Left forelimb (tissue), 1 donor: ENCODE measurements around the gene AFF3.
"Not testable (repeated sequence)": the region's sequence is repeated elsewhere in the genome, so short reads cannot be mapped to it uniquely, and the experiment has no call there.

Experiments used
- DNase-seq: peaks from one replicate; pipeline ENCODE4 v3.0.0-alpha.2; 2018; ENCODE audit warnings: low spot score

Gene AFF3

DNA sequence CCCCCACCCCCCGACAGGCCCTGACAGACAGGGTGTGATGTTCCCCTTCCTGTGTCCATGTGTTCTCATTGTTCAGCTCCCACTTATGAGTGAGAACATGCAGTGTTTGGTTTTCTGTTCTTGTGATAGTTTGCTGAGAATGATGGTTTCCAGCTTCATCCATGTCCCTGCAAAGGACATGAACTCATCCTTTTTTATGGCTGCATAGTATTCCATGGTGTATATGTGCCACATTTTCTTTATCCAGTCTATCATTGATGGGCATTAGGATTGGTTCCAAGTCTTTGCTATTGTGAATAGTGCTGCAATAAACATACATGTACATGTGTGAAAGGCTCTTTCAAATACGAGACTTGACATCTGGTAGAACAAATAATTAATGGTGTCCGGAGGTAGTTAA, 208.9 kb downstream of the AFF3 start:
- not testable (repeated sequence) for DNase-seq

DNA sequence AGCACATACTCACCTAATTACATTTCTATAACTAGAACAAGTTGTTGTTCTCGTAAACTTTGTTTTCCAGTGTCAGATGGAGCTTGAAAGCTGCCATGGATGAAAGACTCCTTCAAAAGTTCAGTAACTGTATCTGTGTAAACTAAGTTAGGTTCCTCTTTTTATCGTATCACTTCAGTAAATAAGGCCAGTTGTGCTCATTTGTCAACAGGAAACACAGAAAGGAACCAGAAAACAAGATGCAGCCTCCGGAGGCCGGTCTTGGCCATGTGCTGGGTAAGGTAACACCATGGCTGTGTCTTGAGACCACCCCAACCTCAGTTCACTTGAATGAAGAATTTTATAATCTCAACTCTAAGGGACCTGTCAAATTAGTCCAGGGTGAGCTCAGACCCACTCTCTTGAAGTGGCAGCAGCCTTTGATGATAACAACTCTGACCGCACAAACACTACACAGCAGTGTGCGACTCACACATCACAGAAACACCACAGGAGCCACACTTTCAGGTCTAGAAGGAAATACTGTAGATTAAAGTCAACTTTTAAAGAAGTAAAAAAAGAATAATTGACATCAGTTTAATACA, 213.8 kb downstream of the AFF3 start:
- DNase-seq: no peak

DNA sequence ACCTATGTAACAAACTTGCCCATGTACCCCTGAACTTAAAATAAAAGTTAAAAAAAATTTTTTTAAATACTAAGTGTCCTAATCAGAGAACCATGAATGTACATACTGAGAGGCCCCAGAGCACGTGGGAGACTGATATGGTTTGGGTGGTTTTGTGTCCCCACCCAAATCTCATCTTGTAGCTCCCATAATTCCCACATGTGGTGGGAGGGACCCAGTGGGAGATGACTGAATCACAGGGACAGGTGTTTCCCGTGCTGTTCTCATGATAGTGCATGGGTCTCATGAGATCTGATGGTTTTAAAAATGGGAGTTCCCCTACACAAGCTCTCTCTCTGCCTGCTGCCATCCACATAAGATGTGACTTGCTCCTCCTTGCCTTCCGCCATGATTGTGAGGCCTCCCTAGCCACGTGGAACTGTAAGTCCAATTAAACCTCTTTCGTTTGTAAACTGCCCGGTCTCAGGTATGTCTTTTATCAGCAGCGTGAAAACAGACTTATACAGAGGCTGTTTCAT, 214.6 kb downstream of the AFF3 start:
- DNase-seq: not testable (repeated sequence)

DNA sequence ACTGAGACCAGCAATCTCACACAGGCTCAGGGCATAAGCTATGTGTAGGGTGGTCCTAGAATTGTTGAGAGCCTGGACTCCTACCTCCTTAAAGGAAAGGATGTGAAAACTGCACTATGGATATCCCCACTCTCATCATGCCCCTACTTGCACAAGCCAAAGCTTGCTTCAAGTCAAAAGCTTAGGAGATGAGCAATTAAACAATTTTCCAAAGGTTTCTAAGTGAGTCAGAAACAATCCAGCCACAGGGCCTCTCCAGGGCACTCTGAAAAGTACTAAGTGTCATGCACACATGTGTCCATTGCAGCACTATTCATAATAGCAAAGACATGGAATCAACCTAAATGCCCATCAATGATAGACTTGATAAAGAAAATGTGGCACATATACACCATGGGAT, 215.4 kb downstream of the AFF3 start:
- no peak for DNase-seq

DNA sequence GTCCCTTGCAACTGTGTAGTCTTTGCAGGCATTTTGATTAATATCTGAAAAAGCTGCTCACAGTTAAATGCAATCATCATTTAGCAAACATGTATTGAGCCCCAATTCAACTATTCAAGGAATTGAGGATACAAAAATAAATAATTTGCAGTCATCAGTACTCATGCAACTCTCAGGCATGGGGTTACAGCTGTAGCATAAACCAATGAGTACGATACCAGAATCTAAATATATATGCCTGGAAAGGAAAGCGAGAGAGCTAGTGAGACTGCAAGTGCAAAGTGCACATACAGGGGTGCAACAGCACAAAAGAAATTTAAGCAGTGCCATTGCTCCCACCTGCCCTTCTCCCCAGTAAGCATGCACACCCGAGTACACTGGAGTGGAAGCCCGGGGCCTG, 216.4 kb downstream of the AFF3 start:
- no peak for DNase-seq

DNA sequence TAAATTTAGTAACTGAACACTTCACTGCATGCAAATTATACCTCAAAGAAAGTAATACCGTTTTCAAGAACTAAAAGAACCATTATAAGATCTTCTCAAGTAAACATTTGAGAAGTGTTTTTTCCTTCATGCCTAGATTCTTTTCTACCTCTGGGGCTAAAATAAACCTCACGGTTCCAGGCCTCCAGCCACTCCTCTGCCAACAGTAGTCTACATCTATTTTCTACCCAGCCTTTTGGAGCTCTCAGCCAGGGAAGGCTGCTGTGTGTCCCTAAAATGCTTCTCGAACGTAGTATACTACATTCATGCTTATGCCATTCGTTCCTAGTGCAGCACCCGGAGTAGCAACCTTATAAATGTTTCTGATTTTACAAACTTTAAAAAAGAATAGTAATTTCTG, 219.7 kb downstream of the AFF3 start:
- DNase-seq: no peak

DNA sequence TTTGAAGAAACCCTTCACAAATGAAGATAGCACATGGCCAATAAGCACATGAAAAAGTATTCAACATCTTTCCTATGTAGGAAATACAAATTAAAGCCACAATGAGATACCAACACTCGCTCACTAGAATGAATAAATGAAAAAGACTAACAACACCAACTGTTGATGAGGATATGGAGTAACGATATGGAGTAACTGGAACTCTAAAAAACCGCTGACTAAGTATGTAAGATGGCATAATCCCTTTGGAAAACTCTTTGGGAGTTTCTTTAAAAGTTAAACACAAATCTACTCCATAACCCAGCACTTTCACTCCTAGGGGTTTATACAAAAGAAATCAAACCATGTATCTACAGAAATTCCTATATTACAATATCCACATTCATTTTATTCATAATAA, 220.5 kb downstream of the AFF3 start:
- no peak for DNase-seq

DNA sequence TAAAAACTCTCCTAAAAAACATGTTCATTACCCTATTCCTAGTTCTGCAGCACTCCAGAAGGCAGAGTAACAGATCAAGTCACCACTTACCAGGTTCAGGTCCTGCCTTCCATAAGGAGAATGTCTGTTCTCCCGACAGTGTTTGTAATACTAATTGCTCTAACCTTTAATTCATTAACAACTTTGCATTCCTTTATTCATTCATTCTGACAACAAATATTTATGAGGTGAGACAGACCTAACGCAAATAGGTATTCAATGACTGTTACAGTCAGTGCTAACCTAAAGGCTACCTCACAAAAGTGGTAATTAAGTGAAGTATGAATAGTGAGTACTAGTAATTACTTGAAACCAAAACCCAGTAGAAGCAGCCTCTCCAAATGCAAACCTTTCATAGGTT, 224.0 kb downstream of the AFF3 start:
- DNase-seq: no peak

DNA sequence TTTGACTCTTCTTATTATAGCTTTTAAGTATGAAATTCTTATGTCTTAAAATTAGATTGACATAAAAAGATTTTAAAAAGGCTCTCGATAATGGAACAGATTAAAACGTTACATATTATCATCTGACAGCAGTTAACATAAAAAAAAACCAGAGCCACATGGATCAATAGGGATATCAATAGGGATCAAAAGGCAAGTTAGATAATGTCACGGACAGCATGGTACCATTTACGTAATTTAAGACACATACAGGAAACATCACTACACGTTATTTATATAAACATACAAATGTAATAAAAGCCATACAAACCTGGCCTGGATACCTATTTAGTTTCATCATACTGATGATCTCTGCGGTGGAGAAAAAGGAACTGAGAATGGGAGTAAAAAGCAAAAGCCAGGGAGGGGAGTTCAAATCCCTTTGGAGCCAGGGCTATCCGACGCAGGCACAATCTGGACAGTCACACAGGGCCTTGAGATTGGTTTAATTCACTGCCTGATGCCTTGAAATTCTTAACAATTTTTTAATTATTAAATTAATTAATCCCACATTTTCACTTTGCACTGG, 227.2 kb downstream of the AFF3 start:
- DNase-seq: no peak

DNA sequence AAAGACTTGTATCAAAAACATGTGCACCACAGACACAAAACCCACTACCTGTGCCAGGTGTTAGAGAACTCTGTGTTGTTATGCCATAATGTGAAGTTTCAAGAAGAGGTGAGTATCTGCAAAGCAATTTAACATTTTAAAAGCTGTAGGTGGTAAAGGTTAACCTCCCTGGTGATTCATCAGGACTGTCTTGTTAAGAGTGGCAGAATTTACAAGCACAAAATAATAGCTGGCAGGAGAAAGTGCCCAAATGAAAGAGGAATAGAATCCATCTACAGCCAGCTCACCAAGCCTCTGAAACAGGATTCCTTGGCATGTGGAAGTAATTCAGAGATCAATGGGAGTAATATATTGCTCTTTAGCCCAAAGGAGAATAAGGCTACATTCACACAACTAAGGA, 230.7 kb downstream of the AFF3 start:
- no peak for DNase-seq

DNA sequence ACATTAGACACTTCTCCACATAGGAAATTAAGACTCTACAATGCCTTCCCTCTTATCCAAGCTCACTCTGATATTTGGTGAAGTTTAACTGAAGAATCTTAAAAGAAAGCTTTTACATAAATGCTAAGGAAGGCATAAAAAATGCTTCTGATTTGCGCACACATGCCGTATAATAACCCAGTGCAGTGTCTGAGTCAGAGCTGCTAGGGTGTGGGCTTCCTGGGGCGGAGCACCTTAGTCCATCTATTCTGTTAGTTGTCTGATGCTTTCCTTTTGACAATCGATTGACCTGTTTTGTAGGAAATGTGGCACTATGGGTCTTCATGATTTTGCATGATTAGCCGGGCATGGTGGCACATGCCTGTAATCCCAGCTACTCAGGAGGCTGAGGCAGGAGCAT, 231.5 kb downstream of the AFF3 start:
- DNase-seq: no peak

DNA sequence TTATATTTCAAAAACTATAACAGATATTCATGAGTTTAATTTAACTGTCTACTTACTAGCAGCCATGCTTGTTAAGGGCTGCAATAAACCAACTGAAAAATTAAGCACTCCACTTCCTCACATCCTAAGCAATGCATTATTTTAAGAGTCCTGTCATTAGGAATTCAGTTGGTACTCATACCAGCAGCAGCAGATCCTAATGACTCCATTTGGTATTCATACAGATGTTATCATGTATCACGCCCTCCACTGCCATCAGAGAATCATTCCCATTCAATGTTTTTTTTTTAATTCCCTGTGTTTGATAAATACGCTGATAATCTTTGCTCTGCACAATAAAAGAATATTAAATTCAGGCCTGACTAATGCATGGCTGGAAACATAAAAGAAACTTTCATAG, 236.8 kb downstream of the AFF3 start:
- DNase-seq: no peak

DNA sequence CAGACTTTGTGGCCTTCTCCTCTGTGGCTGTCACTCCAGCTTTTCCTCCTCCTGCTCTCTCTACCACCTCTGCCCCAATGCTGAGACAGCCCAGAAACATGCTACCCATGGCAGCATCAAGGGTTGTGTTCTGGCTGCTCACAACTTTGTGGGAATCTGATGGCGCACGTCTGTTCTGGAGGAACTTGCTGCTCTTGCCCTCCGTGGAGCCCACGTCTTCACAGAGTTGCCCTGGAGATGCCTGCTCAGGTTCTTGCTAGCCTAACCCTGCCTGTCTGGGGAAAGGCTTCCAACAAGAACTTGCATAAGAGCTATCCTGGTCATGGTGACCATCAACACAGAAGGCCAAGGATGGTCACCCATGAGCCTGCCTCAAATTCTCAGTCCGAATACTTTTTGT, 237.4 kb downstream of the AFF3 start:
- DNase-seq: no peak

DNA sequence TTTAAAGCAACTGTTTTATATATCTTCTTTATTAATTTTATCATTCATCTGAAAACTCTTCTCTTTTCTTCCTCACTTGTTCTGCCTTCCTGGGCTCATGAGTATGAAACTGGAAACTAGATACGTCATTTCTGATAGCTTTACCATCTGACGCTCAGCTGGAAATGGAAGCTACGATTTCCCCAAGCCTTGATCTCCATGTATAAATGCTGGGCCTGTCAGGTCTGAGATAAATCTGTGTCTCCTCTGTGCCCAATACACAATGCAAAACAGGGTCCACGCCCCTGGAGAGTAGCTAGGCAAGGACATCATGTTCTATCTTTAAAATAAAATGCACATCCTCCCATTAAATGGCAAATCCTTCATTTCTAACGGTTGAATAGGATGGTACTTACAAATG, 238.4 kb downstream of the AFF3 start:
- DNase-seq: no peak

DNA sequence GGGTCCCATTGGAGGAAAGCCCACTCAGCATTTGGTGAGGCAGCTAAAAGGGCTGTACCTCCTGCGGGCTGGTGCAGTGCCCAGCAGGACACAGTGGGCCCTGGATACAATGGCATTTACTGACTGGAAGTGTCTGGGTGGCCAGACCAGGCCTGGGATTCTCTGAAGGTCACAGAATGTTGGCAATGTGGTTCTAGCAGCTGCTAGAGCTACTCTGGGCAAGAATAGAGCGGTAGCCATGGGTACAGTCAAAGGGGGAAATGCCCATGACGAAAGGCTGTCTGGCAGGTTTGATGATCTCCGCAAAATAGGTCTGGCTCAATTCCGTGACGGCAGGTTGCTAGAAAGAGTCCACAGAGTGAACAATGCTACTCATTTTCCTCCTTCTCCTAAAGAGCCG, 241.8 kb downstream of the AFF3 start:
- no peak for DNase-seq

DNA sequence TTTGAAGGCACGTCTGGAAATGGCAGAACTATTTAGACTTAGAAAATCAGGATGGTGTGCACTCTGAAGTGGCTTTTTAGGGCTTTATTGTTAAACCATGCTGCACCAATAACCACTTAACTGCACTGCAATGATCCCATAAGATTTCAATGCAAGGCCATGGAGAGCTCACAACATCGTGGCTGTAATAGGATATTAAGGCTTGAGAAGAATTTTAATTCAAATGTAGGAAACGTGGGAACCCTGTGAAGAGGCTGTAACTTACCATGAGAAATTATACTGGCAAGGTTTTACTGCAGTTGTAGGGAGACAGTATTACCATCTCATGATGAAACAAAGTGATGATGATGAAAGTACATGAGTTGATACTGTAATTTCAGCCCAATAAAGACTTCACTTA, 242.5 kb downstream of the AFF3 start:
- DNase-seq: no peak

DNA sequence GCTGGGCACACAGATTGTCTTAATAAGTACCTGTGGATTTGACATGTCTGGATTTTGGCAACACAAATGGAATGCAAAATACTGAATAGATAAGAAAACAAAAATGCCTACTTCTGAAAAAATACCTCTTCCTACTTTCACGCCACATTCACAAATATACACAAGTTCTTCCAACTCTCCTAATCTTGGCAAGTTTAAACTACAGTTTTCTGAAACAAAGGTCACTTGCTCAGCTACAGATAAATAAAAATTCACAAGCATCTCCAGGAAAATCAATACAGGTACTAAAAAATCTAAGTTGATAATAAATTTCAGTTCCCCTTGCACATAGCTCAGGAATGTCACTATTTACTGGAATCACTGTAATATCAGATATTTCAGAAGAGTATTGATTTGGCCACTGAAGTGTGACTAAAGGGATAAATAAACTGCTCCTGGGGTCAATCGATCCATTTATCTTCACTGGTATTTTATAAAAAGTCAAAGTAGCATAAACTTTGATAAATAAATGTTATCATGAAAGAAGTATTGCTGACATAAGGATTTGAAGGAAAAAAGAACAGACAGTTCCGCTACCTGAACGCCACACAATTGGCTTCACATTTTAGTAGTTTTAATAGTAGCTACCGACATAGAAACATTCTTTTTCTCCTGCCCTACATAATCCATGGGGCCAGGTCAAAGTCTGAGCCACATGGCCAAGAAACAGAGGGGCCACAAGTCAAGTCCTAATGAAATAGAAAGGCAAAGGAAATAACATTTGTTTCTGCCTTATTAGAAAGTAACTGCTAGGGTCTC, 243.1 kb downstream of the AFF3 start:
- DNase-seq: no peak

DNA sequence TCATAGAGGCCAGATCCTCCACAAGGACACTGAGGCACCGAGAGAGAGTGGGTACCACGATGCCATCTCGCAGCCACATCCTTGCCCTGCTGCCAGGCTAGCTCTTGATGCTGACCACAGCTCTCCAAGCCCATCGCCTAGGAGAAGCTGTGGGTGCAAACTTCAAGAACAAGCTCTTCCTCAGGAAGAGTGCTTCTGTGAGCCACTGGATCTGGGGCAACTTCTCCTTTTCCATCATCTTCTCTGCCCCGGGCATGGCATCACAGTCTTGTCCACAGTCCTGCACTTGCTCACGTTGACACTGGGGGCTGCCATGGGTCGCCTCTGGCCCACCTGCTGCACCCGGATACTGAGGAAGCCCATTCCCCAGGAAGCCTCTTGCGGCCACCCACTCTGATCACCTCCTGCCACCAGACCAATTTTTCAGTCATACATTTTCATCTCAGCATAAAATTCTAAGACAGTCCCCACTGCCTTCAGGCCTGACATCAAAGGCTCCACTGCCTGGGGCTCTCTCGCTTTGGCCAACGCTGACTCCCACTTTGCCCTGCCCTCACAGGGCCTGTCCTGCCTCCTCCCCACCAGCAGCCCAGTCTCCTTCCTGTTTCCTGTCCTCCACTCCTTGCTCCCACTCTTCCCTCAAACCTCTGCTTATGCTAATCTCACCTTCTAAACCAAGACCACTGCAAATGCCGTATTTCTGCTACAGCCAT, 243.9 kb downstream of the AFF3 start:
- no peak for DNase-seq

DNA sequence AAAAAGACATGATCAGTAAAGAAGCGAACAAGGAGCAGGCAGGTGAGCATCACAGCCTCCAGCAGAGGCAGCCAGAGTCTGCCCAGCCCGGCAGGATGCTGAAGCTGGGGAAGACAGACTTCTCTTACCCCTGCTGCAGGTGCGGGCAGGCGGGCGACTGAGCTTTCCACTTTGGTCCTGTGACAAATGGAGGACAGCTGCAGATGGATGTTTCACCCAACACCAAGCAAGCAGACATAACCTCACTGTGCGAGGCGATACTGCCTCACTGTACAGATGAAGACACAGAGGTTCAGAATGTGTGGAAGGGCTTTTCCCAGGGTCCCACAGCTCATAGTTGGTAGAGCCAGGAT, 251.0 kb downstream of the AFF3 start:
- DNase-seq: no peak

DNA sequence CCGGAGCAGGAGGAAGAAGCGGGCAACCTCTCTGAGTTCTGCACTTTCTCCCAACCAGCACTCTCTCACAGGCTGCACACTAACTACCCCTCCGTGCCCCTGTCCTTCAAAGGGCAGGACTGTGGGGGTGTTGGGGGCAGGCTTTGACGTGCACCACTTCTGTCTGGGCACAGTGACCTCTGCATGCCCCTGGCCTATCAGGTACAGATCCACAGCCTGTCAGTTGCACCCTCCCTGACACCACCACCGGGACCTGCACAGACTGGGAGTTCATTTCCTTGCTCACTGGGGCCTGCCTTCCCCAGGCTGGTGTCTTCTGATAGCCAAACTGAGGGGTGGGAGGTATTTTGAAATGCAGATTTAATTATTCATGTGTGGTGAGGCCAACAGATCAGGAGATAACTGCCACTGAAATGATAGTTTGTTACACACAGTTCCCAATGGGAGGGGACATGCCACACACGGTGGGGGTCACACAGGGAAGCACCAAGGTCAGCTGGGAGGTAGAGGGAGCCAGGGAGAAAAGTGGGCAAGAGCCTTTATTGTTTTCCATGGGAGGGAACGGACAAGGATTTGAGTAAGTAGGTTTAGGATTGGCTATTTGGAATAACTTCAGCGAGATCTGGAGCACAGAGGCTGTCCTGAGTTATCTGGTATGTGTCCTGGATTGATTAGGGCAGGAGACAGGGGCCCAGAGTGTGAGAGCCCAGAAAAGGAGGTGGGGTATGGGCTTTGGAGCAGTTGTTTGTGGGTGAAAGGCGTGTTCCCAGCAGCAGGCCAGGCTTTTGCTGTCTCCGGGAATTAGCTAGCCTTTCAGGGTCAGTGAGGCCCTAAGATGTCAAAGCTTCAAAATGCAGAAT, 251.6 kb downstream of the AFF3 start:
- DNase-seq: no peak

DNA sequence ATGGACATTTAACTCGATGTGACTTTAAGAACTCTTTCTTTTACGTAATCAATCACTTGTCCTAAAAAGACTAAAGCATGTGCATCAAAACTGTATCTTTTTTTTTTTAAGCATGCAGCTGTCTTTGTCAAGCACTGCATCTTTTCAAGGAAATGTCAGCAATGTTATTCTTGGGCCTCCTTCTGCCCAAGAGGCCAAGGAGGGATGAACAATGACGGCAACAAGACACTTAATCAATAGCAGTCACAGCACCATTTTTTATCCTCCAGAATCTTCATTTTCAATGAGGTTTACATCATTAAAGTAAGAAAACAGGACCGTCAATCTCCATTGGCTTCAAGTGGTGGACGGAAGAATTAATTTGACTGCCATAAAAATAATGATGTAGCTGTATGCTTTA, 253.8 kb downstream of the AFF3 start:
- DNase-seq: no peak

DNA sequence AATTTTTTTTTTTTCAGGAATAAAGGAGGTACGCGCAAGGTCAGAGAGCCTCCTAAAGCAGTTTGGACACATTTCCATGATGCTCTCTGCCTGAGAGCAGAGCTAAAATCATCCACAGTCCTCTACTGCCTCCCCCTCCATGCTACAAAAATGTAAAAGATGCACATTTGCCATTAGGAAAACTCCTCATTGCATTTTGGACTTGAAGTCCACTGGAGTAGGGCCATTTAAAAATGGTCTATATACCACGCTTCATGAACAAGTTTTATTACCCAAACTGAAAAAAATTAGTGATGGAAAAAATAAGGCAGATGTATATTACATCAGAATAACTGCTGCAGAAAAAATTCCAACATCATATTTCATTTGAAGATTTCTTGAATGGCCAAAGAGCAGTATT, 256.0 kb downstream of the AFF3 start:
- no peak for DNase-seq
